ENCODE data around the gene BICDL2. TPM values are rescaled to one million over a fixed set of nuclear protein-coding genes. Genes with fewer than 3 reads are reported as not detected.
A peak's percentile ranks its signal among the peaks of the same experiment; 100 is the strongest.

Gene BICDL2
- total and polyA plus RNA-seq, 2 of the 8 experiments (the other 6 are each of a cell fraction or from before 2014, with no cell fraction given), result 7.3 to 15.9 TPM

DNA sequence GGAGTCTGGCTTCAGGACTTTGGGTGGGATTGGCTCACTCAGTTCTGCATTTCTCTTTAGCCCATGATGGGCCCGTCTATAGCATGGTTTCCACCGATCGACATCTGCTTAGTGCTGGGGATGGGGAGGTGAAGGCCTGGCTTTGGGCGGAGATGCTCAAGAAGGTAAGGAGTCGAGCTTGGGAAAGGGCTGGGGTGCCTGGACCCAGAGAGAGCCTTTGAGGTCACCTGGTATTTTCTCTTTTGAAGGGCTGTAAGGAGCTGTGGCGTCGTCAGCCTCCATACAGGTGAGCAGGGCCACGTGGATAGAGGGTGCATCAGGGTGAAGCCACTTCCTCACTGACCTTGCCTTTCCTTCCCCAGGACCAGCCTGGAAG lies 10.8 kb downstream of the BICDL2 start:
- H3K23ac ChIP-seq (ENCODE audit: insufficient read length), result no peak overlapping the region
- no peak overlapping the region for H3K18ac ChIP-seq (ENCODE audit: extremely low read depth, low read length)
- 89% methylated on average over 8 of the region's 8 CpGs; no CpG with 5 or more reads in 1 of the 2 experiments for WGBS, 2 experiments (ENCODE audit: extremely low coverage in 1 of 2, insufficient coverage in 1 of 2, insufficient read length in 1 of 2, insufficient replicate concordance in 2 of 2, low coverage in 1 of 2, low lambda C conversion rate in 2 of 2, missing lambda C conversion rate in 1 of 2)
- no peak overlapping the region for H2BK20ac ChIP-seq (ENCODE audit: low read length)
- H3K4me1 ChIP-seq (replicated peaks in 1 of 4; ENCODE audit: control insufficient read depth in 3 of 4, insufficient read depth in 4 of 4, low read length in 3 of 4), result peaks cover 0 to 23% (median 20%) of the 10 kb centered on the region in 4 experiments; a peak in 6 of 7 replicates
- H3K27ac ChIP-seq (ENCODE audit: low read depth, low read length), result no peak overlapping the region
- no peak for FAIRE-seq
- H2BK5ac ChIP-seq (ENCODE audit: low read depth, low read length), result no peak overlapping the region
- no peak for DNase-seq (ENCODE audit: low read depth in 1 of 2, low spot score in 2 of 2)
- H3K79me2 ChIP-seq (ENCODE audit: control insufficient read depth in 1 of 2, insufficient read depth in 2 of 2, low read length in 2 of 2), result no peaks in the 10 kb centered on the region
- no peaks in the 10 kb centered on the region for H3K27me3 ChIP-seq (replicated peaks in 1 of 4; ENCODE audit: control insufficient read depth in 3 of 4, extremely low read depth in 1 of 4, insufficient read depth in 3 of 4, low read length in 3 of 4)
- H2BK15ac ChIP-seq (ENCODE audit: low read length), result no peak overlapping the region
- no peak overlapping the region for H4K91ac ChIP-seq (replicated peaks; ENCODE audit: insufficient read length, low read length)
- H4K20me1 ChIP-seq (replicated peaks in 1 of 2; ENCODE audit: control insufficient read depth in 1 of 2, insufficient read depth in 2 of 2, low read length in 2 of 2), result peaks cover 9 to 31% of the 10 kb centered on the region in 2 experiments
- H3K14ac ChIP-seq (ENCODE audit: insufficient read length), result no peak overlapping the region
- POLR2A ChIA-PET (ENCODE audit: partially characterized antibody), result interaction anchor here (0.5 to 35.7 kb wide), 11 partner anchors 3 to 103 kb away, joined by 3 to 1808 read pairs (median 63); partner anchors contain the start of genes BICDL2, CLDN6, CLDN9 and HCFC1R1
- no peak overlapping the region for H4K5ac ChIP-seq (ENCODE audit: insufficient read length, low read depth, low read length)
- TF ChIP-seq POLR2A (IDR thresholded peaks at IDR 0.05; ENCODE audit: control extremely low read depth in 1 of 2, low read depth in 2 of 2, low read length in 2 of 2), result peak in 1 of 2 experiments; percentile 54; a peak in 1 of 3 replicates
- TF ChIP-seq, protein P1, sequence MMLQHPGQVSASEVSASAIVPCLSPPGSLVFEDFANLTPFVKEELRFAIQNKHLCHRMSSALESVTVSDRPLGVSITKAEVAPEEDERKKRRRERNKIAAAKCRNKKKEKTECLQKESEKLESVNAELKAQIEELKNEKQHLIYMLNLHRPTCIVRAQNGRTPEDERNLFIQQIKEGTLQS (IDR thresholded peaks at IDR 0.05; ENCODE audit: insufficient read depth, low read depth, low read length), result no peak
- H2BK120ac ChIP-seq (replicated peaks; ENCODE audit: low read depth, low read length), result no peak overlapping the region
- no peak overlapping the region for H2BK12ac ChIP-seq (ENCODE audit: low read depth, low read length)
- H3K4ac ChIP-seq (replicated peaks; ENCODE audit: insufficient read length, low read depth, low read length), result no peak overlapping the region
- H3K4me2 ChIP-seq (ENCODE audit: insufficient read depth in 1 of 2, low read depth in 2 of 2, low read length in 2 of 2), result no peak overlapping the region
- no peak overlapping the region for H3K4me3 ChIP-seq (ENCODE audit: extremely low read depth in 1 of 4, insufficient read depth in 2 of 4, low read depth in 3 of 4, low read length in 4 of 4)
- CTCF ChIA-PET (ENCODE audit: partially characterized antibody), result interaction anchor here (1.1 to 23.8 kb wide), 2 partner anchors 21 to 32 kb away, joined by 3 to 639 read pairs; partner anchors contain the start of gene CLDN9
- no peak overlapping the region for H3K56ac ChIP-seq (replicated peaks; ENCODE audit: insufficient read length, low read depth, low read length)
- H4K8ac ChIP-seq (ENCODE audit: extremely low read depth, insufficient read depth, low read length), result no peak overlapping the region
- no peak overlapping the region for H3K9ac ChIP-seq (replicated peaks in 1 of 4; ENCODE audit: extremely low read depth in 1 of 4, low read depth in 3 of 4, low read length in 3 of 4)
- no peaks in the 10 kb centered on the region for H3K9me3 ChIP-seq (ENCODE audit: insufficient read depth in 2 of 2, low read depth in 1 of 2, low read length in 1 of 2)
- H3K36me3 ChIP-seq (ENCODE audit: control insufficient read depth in 2 of 4, insufficient read depth in 4 of 4, low read length in 3 of 4), result peaks cover 0 to 21% (median 11%) of the 10 kb centered on the region in 4 experiments; a peak in 7 of 8 replicates
- H3K23me2 ChIP-seq (ENCODE audit: low read depth, low read length), result peaks cover 17% of the 10 kb centered on the region; the same call in 1 of the 2 replicates
- no peak overlapping the region for H2AFZ ChIP-seq (ENCODE audit: low read length)
- no peaks in the 10 kb centered on the region for H3K79me1 ChIP-seq (ENCODE audit: low read depth, low read length)
- H2AK5ac ChIP-seq (ENCODE audit: low read depth, low read length), result no peak overlapping the region

All from H1 (cell line).